K562 (cell line): ENCODE measurements around the gene BPIFB2.

ENCODE experiments used
- CBX1 ChIP-seq: sonication (generic); IDR thresholded peaks from 2 replicates; pipeline ENCODE4 v1.6.1; 2016; ENCODE audit warnings: antibody characterized with exemption, low read depth, mild to moderate bottlenecking
- CBX3 ChIP-seq, 2 experiments: IDR thresholded peaks; 1 replicate in 1 of 2; 2 replicates in 1 of 2; pipeline ENCODE4 v1.6.1; 2012; ENCODE audit warnings: inconsistent platforms in 2 of 2, low read length in 2 of 2, borderline replicate concordance in 1 of 2, control low read depth in 1 of 2
- CHD2 ChIP-seq: IDR thresholded peaks from 2 replicates; pipeline ENCODE4 v1.6.1; 2011; ENCODE audit warnings: low read depth, low read length
- CTCF ChIP-seq, 3 experiments: IDR thresholded peaks in 2 of 3; conservative IDR thresholded peaks in 1 of 3; 2 replicates each; pipeline ENCODE4 v1.5.1; 2011 to 2012; ENCODE audit warnings: low read length in 3 of 3, mild to moderate bottlenecking in 3 of 3, control low read depth in 2 of 3, improper control_type of control experiment in 1 of 3, inconsistent platforms in 1 of 3, low read depth in 1 of 3, mixed read lengths in 1 of 3, moderate library complexity in 1 of 3; ENCODE audit not compliant: insufficient read depth in 2 of 3
- JUNB ChIP-seq: fragments of 450-650 bp; formaldehyde crosslinking; conservative IDR thresholded peaks from 2 replicates; pipeline ENCODE4 v1.4.0; 2020; ENCODE audit warnings: mild to moderate bottlenecking
- NRF1 ChIP-seq, 2 experiments: fragments of 450-650 bp; IDR thresholded peaks in 1 of 2; conservative IDR thresholded peaks in 1 of 2; 2 replicates each; pipeline ENCODE4 v1.6.1; 2014; ENCODE audit warnings: mild to moderate bottlenecking in 2 of 2
- POLR2AphosphoS5 ChIP-seq: IDR thresholded peaks from 2 replicates; pipeline ENCODE4 v1.6.1; 2011; ENCODE audit warnings: mild to moderate bottlenecking, low read depth, low read length, moderate library complexity; ENCODE audit not compliant: control insufficient read depth, insufficient read depth
- RNF219 ChIP-seq: fragments of 250-450 bp; sonication (Bioruptor Pico); IDR thresholded peaks from 2 replicates; pipeline ENCODE4 v1.5.0; 2022; ENCODE audit warnings: mild to moderate bottlenecking
- SRSF1 ChIP-seq: fragments of 200-400 bp; formaldehyde crosslinking; IDR thresholded peaks from 2 replicates; pipeline ENCODE4 v1.6.1; 2017; ENCODE audit warnings: mild to moderate bottlenecking, low read depth, low read length, moderate library complexity
- TCFL5 ChIP-seq: fragments of 250-450 bp; sonication (Bioruptor Pico); conservative IDR thresholded peaks from 2 replicates; pipeline ENCODE4 v1.6.1; 2021; ENCODE audit warnings: mild to moderate bottlenecking, moderate library complexity, matching md5 sums
- ZBTB33 ChIP-seq: sonication (generic); formaldehyde crosslinking; IDR thresholded peaks from 2 replicates; pipeline ENCODE4 v1.8.1; 2023; ENCODE audit warnings: mild to moderate bottlenecking, missing genetic modification reagents
- ZNF431 ChIP-seq: sonication (generic); formaldehyde crosslinking; IDR thresholded peaks from 2 replicates; pipeline ENCODE4 v1.8.0; 2022; ENCODE audit warnings: mild to moderate bottlenecking, missing genetic modification reagents
- ZNF639 ChIP-seq, 2 experiments: fragments of 200-800 bp in 1 of 2; sonication (Bioruptor generic) in 1 of 2; sonication (generic) in 1 of 2; formaldehyde crosslinking in 1 of 2; IDR thresholded peaks in 1 of 2; conservative IDR thresholded peaks in 1 of 2; 2 replicates each; pipeline versions ENCODE4 v1.5.0 to v1.6.1; 2016 to 2020; ENCODE audit warnings: missing compliant biosample characterization in 1 of 2, missing genetic modification characterization in 1 of 2, missing genetic modification reagents in 1 of 2
- ZNF778 ChIP-seq: fragments of 450-650 bp; formaldehyde crosslinking; IDR thresholded peaks from 2 replicates; pipeline ENCODE4 v1.4.0; 2020; ENCODE audit warnings: mild to moderate bottlenecking, moderate library complexity

- TF ChIP-seq RNF219 (CRISPR knock-in tag): no peak
- TF ChIP-seq CBX3 (IDR thresholded peaks at IDR 0.05; ENCODE audit: borderline replicate concordance in 1 of 2, low read length in 2 of 2): no peak
- TF ChIP-seq POLR2AphosphoS5: no peak
- TF ChIP-seq ZNF639 (CRISPR knock-in tag; conservative IDR thresholded peaks at IDR 0.05 in 1 of 2, IDR thresholded peaks at IDR 0.05 in 1 of 2): no peak
- no peak for TF ChIP-seq ZBTB33
- no peak for TF ChIP-seq ZNF778 (CRISPR knock-in tag)
- TF ChIP-seq CTCF (IDR thresholded peaks at IDR 0.05 in 2 of 3, conservative IDR thresholded peaks at IDR 0.05 in 1 of 3; ENCODE audit: insufficient read depth in 2 of 3, low read depth in 1 of 3, low read length in 3 of 3): no peak
- no peak for TF ChIP-seq ZNF431 (CRISPR knock-in tag)
- no peak for TF ChIP-seq CHD2
- TF ChIP-seq JUNB: no peak
- TF ChIP-seq TCFL5 (CRISPR knock-in tag): no peak
- no peak for TF ChIP-seq NRF1 (conservative IDR thresholded peaks at IDR 0.05 in 1 of 2, IDR thresholded peaks at IDR 0.05 in 1 of 2)
- TF ChIP-seq SRSF1: no peak
- TF ChIP-seq CBX1: no peak
Measured at GRCh38 chr20:33009214-33010132, 2.0 kb downstream of the BPIFB2 start.
